ENCODE data around the gene CLPSL1. TPM values are rescaled to one million over a fixed set of nuclear protein-coding genes. Genes with fewer than 3 reads are reported as not detected.
A peak's percentile ranks its signal among the peaks of the same experiment; 100 is the strongest.

The CLPSL1 gene
- total RNA-seq, 1 donor from 2014 or later: not detected

DNA sequence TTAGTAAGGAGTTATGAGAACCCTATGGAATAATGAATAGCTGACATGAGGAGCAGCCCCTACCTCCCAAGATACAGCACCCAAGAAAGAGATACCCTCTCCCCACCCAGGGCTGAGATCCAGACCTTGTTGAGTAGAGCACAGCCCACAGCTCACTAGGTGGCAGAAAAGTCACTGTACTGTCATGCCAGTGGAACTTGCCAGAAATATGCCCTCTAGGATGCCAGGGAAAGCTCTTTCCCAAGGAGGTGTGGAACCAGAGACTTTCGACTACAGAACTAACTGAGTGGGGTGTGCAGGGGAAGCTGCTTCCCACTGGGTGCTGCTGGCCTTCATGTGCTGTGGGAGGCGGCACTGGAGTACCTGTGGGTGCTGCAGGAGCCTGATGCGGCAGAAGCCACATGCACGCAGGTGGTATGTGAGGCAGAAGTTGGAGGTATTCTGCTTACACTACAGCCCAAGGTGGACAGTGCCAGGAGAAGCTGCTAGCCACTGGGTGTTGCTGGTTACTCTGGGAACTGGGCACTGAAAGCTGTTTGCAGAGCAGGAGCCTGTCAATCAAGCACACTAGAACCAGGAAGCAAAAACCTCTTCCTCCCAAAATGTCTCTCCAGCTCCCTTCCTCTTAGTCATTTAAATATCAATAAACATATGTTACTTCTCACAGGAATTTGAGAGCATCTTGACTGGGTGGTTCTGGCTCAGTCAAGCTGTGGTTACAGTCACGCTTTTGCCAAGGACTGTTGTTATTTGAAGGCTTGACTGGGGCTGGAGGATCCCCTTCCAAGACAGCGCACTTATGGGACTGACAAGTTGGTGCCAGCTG lies 26.2 kb upstream of the CLPSL1 start:
- Mint-ChIP-seq H3K9me3 (peaks cover 2% of the 10 kb centered on the region), H3K4me1 (peaks cover 27% of the 10 kb centered on the region), H3K27me3 (ENCODE audit: insufficient read depth, low read depth) (peaks cover 4% of the 10 kb centered on the region), H3K4me3 (no peak overlapping the region), H3K36me3 (no peaks in the 10 kb centered on the region), H3K27ac (no peak overlapping the region)
- Histone ChIP-seq H2AFZ (replicated peaks) (no peak overlapping the region), H3K9ac (no peak overlapping the region), H3K27me3 (no peaks in the 10 kb centered on the region), H3K9me3 (ENCODE audit: low read depth) (no peaks in the 10 kb centered on the region), H3K4me1 (peaks cover 15% of the 10 kb centered on the region), H3K27ac (no peak overlapping the region), H4K20me1 (ENCODE audit: low read depth) (no peaks in the 10 kb centered on the region), H3F3A (ENCODE audit: low read depth) (peaks cover 27% of the 10 kb centered on the region), H3K36me3 (no peaks in the 10 kb centered on the region), H3K4me3 (no peak overlapping the region), H3K79me2 (ENCODE audit: low read depth) (no peaks in the 10 kb centered on the region), H3K4me2 (peak overlapping the region; percentile 36)
- no peak for DNase-seq (ENCODE audit: low spot score)
- TF ChIP-seq EZH2phosphoT487 (IDR thresholded peaks at IDR 0.05) (no peak), EZH2 (IDR thresholded peaks at IDR 0.05) (no peak)
- TF ChIP-seq, protein P1, sequence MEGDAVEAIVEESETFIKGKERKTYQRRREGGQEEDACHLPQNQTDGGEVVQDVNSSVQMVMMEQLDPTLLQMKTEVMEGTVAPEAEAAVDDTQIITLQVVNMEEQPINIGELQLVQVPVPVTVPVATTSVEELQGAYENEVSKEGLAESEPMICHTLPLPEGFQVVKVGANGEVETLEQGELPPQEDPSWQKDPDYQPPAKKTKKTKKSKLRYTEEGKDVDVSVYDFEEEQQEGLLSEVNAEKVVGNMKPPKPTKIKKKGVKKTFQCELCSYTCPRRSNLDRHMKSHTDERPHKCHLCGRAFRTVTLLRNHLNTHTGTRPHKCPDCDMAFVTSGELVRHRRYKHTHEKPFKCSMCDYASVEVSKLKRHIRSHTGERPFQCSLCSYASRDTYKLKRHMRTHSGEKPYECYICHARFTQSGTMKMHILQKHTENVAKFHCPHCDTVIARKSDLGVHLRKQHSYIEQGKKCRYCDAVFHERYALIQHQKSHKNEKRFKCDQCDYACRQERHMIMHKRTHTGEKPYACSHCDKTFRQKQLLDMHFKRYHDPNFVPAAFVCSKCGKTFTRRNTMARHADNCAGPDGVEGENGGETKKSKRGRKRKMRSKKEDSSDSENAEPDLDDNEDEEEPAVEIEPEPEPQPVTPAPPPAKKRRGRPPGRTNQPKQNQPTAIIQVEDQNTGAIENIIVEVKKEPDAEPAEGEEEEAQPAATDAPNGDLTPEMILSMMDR (IDR thresholded peaks at IDR 0.05): no peak

DNA sequence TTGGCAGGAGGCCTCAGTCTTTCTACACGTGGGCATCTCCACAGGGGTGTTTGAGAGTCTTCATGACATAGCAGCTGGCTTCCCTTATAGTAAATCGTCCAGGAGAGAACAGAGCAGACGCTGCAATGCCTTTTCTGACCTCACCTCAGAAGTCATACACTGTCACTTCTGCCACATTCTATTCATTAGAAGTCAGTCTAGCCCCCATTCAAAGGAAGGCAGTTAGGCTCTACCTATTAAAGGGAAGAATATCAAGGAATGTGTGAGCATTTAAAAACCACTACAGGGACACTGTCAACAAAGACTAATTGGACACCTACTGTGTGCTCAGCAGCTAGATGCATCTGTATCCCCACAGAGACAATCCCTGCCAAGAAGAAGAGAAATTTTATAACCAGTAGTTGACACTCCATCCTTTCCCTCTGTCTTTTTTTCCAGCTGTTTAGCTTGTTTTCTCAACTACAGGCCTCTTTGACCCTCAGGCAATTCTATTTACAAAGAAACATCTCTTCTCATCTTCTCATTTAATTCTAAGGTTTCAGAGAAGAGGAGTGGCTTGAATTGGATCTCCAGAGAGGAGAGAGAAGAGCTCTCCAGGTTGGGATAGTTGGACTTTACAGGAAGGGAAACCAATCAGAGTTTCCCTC lies 25.4 kb upstream of the CLPSL1 start:
- Histone ChIP-seq H2AFZ (replicated peaks) (no peak overlapping the region), H3K27me3 (no peaks in the 10 kb centered on the region), H3K27ac (peak overlapping the region; percentile 41), H3K4me3 (no peak overlapping the region), H3K4me2 (peak overlapping the region; percentile 36), H4K20me1 (ENCODE audit: low read depth) (no peaks in the 10 kb centered on the region), H3K9me3 (ENCODE audit: low read depth) (no peaks in the 10 kb centered on the region), H3K4me1 (peaks cover 15% of the 10 kb centered on the region), H3F3A (ENCODE audit: low read depth) (peaks cover 27% of the 10 kb centered on the region), H3K36me3 (no peaks in the 10 kb centered on the region), H3K9ac (no peak overlapping the region), H3K79me2 (ENCODE audit: low read depth) (no peaks in the 10 kb centered on the region)
- DNase-seq (ENCODE audit: low spot score): no peak
- Mint-ChIP-seq H3K27me3 (ENCODE audit: insufficient read depth, low read depth) (peaks cover 2% of the 10 kb centered on the region), H3K36me3 (no peaks in the 10 kb centered on the region), H3K4me1 (peaks cover 28% of the 10 kb centered on the region), H3K27ac (no peak overlapping the region), H3K4me3 (no peak overlapping the region), H3K9me3 (peaks cover 5% of the 10 kb centered on the region)
- TF ChIP-seq, protein P1 (IDR thresholded peaks at IDR 0.05): no peak
- TF ChIP-seq EZH2phosphoT487 (IDR thresholded peaks at IDR 0.05): no peak
- TF ChIP-seq EZH2 (IDR thresholded peaks at IDR 0.05): no peak

DNA sequence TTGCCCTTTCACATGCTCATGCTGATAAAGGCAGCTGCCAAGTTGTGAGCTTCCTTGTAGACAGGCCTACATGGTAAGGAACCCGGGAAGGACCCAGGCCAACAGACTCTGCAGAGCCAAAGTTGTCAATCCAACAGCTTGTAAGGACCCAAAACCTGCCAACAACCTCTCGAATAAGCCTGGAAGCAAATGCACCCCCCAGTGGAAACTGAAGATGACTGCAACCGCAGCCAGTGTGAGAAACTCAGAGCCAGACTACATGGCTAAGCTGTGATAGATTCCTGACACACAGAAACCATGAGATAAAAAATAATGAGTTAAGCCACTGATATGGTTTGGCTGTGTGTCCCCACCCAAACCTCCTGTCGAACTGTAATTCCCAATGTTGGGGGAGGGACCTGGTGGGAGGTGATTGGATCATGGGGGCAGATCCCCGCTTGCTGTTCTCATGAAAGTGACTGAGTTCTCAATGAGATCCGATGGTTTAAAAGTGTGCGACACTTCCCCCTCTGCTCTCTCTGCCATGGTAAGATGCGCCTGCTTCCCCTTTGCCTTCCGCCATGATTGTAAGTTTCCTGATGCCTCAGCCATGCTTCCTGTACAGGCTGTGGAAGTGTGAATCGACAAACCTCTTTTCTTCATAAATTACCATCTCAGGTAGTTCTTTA lies 23.2 kb upstream of the CLPSL1 start:
- TF ChIP-seq EZH2phosphoT487 (IDR thresholded peaks at IDR 0.05) (no peak), EZH2 (IDR thresholded peaks at IDR 0.05) (no peak)
- TF ChIP-seq, protein P1 (IDR thresholded peaks at IDR 0.05): peak; percentile 66
- Histone ChIP-seq H3K79me2 (ENCODE audit: low read depth) (no peaks in the 10 kb centered on the region), H3K9ac (no peak overlapping the region), H3K4me1 (peaks cover 15% of the 10 kb centered on the region), H3K27me3 (no peaks in the 10 kb centered on the region), H3K4me3 (no peak overlapping the region), H2AFZ (replicated peaks) (peak overlapping the region; percentile 64), H3K36me3 (no peaks in the 10 kb centered on the region), H3F3A (ENCODE audit: low read depth) (peaks cover 27% of the 10 kb centered on the region), H3K9me3 (ENCODE audit: low read depth) (no peaks in the 10 kb centered on the region), H3K27ac (no peak overlapping the region), H4K20me1 (ENCODE audit: low read depth) (no peaks in the 10 kb centered on the region), H3K4me2 (no peak overlapping the region)
- H3K4me3 Mint-ChIP-seq: no peak overlapping the region
- H3K27me3 Mint-ChIP-seq (ENCODE audit: insufficient read depth, low read depth): peaks cover 4% of the 10 kb centered on the region
- H3K36me3 Mint-ChIP-seq: no peaks in the 10 kb centered on the region
- peak; percentile 80 for DNase-seq (ENCODE audit: low spot score)
- peak overlapping the region; percentile 88 for H3K27ac Mint-ChIP-seq
- peaks cover 7% of the 10 kb centered on the region for H3K9me3 Mint-ChIP-seq
- H3K4me1 Mint-ChIP-seq: peaks cover 27% of the 10 kb centered on the region

All from neural progenitor cell (in vitro differentiated cells).